DMS79 (cell line): ENCODE data around the gene WDR7.

Experiments
- DNase-seq: peaks from one replicate; lab custom pipeline; 2025; lab: John Stamatoyannopoulos, UW

Gene WDR7

GRCh38 chr18:57043241-57043640 lies 392.1 kb downstream of the WDR7 start:
- peak; percentile 45 for DNase-seq

DNA sequence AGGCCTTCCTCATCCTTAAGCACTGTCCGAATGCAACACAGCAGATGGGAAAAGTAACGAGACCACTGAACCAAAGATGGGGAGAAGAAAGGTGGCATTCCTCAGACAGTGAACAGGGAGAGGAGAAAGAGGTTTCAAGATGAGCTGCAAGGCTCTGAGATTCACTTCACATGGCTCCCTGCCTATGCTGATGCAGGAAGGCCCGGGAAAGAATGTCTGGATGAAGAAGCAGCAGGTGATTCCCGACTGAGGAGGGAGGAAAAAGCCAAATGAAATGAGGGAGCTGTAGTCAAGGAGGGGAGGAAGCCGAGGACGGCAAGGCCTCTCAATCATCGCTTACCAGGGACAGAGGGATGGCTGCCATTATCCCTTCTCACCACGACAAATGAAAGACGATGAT lies 397.2 kb downstream of the WDR7 start:
- DNase-seq = no peak

GRCh38 chr18:57048859-57049258 lies 397.7 kb downstream of the WDR7 start:
- DNase-seq = no peak

- no peak for DNase-seq
Measured at GRCh38 chr18:57050310-57050949, 399.3 kb downstream of the WDR7 start.

DNA sequence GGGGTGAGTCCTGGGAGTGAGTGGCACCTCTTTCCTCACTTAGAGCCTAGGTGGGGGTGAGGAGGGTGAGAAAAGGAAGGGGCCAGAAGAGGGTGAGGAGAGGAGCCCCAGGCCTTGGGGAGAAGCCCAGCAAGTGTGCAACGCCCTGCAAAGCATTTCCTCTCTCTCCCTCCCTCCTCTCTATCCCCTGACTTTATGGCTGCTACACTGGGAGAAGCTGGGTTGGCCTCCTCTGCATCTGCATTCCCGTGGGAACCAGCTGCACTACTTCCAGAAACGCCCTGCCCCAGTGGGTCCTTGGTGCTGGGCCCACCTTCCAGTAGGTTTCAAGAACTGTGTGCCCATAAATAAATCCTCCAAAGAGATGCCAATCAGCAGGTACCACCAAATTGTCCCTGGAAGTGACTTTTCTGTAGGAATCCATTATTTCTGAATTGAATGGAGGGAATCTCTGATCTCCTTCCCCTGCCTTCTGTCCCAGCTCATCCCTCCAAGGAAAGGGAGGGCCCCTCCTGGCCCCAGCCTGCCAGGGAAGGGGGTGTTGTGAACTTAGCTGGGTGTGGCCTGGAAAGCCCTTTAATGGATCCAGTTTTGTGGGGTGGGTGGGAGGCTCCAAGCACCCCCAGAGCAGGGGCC lies 400.0 kb downstream of the WDR7 start:
- DNase-seq = no peak

DNA sequence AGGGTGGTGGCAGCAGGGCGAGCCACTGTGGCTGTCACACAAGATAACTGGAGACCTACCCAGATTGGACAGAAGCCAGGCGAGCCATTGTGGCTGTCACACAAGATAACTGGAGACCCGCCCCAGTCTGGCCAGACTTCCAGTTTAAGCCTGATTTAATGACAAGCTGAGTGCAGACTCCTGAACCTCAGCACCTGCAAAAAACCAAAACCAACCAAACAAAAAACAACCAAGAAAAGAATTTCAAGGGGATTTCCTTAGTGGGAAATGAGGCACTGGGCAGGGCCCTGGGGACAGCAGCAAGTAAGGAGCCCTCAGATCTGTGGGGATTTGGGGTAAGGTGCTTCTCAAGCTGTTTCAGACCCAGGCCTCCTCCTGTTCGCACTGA lies 400.5 kb downstream of the WDR7 start:
- no peak for DNase-seq

DNA sequence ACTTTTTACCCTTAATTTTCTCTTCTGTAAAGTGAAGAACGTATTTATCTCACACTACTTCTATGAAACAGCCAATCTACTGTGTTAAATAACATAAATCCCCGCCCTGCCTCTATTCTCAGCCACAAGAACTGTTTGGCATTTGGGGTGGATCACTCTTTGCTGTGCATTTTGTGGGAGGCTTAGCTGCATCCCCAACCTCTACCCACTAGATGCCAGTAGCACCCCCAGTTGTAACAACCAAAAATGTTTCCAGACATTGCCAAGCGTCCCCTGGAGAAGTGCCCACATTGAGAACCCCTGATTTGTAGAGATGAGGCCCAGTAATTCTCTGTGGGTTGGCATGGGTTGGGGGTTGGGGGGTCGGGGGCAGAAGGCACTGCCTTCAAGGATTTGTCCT lies 401.0 kb downstream of the WDR7 start:
- DNase-seq = no peak

DNA sequence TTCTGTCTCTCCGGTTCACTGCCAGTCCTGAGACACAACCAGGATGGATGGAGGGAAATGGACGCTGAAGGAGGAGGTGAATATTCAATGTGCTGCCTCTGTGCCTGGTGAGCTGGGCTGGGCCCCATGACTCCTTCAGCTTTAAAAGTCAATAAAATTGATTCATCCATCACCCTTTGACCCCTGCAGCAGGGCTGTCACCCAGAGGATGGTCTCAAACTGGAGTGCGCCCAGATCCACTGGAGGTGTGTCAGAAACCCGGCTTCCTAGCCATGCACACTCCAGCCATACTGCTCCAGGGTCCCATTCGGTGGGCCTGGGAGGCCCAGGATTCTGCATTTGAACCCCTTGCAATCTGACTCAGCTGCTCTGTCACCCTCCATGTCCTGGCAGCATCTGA lies 401.6 kb downstream of the WDR7 start:
- DNase-seq = no peak

- DNase-seq = no peak
Measured at GRCh38 chr18:57054891-57055290, 403.7 kb downstream of the WDR7 start.

DNA sequence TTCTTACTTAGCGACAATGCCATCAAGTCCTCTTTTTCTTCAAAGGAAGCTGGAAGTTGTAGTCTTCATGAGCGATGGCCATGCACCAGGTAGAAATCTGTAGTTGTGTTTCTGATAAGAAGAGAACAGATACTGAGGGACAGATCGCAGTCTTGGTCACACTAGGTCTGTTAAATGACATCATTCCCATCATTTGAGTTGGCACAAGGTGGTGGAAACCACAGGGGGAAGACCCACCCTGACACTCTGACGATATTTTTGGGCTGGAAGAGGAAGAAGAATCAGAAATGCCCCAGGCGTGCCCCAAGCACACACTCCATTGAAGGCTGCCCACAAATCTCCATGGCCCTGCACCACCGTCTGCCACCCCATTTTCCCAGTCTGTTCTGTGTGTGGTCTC lies 406.7 kb downstream of the WDR7 start:
- no peak for DNase-seq

DNA sequence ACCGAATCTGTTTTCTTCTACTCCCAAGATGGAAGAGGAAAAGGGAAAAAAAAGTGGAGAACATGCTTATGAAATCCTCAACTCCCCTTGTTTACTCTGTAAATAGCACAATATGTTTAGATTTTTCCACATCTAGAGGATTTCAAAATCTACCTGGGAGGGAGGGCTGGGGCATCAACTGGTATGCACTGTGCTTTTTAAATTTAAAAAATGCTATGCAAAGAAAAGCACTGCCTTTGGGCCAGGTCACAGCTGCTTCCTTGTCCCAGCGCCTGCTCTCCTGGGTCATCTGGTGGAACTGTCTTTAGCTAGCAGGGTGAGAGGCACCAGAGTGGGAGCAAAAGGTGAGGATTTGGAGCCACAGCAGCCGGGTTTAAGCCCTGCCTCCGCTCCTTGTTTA lies 407.6 kb downstream of the WDR7 start:
- no peak for DNase-seq

GRCh38 chr18:57059366-57059765 lies 408.2 kb downstream of the WDR7 start:
- DNase-seq = no peak

GRCh38 chr18:57060814-57061213 lies 409.7 kb downstream of the WDR7 start:
- DNase-seq = no peak

DNA sequence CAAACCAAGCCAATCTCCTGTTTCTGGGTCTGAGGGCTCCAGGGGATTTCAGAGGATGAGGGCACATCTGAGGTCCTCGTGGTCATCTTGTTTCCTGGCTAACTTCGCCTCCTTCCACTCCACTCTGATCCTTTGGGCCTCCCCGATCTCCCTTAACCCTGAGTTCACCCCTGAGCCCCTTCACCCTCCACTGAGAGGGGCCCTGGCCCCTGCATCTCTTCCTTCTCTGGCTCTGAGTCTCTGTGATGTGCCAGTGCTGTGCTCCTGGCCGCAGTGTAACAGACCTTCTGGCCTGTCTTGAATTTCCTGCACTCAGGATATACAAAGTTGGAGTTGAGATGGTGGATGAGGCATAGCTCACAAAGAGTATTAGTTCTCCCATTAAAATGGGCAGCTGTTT lies 411.0 kb downstream of the WDR7 start:
- no peak for DNase-seq

DNA sequence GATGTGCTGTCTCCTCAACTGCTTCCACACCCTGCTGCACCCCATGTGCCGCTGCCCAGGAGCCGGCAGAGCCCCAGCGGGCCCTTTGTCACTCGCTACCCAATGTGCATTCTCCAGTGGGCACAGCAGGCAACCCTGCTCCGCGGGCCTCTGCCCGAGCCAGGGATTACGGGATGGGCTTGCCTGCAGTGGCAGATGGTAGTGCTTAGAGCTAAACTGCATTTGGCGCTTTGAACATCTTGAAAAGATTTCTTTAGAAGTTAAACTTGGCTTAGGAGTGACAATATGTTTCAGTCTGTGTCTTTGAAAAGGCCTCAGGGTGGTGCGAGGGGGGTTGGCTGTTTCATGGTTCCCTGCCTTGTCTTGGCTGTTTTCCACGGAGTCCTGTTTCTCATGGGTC lies 411.7 kb downstream of the WDR7 start:
- DNase-seq = no peak

GRCh38 chr18:57063601-57064103 lies 412.5 kb downstream of the WDR7 start:
- DNase-seq = no peak

DNA sequence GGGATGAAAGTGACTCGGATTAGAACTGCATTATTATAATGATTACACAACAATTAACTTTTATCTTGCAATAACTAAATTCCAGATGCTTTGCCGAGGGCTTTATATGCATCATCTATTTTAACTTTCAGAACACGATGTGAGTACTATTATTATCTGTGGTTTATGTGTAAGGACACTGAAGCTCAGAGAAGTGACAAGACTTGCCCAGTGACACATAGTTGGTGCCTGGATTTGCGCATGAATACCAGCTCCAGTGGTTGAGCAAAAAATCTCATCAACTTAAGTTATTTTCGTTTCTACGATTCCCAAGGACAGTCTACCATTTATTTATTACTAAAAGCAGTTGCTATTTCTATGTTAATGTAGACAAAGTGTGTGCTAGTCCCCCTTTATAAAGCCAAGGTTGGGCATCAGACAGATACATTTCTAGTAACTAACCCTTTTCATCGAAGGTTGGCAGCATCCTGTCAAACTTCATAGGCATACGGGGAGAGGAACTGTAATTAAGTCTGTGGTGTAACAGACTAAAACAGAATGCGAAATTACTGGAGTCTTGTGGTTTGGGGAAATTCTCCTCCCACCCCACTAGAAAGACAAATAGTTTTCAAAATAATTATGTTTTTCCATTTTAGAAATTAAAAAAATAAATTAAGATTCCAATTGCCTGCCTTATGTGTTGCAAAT lies 422.5 kb downstream of the WDR7 start:
- DNase-seq = no peak

DNA sequence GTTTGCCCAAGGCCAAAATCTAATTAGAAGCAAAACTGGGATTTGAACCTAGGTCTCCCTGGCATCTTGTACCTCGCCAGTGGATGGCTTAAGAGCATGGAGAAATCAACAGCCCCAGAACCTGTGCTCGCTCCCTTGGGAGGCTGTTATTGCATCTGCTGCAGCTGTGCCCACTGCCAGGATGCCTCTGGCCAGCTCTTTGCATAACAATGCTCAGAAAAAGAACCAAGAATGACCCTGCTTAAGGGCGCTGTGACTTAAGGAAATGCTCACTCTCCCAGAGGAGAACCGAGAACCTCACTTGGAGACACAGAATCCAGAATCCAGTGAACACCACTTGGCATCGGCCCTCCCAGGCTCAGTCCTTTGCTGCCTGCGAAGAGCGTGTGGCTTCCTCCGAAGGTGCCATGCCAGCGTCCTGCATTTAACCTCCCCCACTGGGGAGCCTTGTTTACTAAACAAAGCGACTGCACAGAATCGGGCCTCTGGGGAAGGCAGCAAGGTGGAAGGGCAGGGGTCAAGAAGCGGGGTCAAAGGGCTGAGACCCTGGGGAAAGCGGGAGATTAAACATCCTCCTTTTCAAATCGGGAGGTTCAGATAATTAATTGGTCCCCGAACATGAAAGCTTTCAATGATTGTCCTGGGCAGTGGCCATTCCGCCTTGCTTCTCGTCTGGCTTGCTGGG lies 424.7 kb downstream of the WDR7 start:
- no peak for DNase-seq

GRCh38 chr18:57077005-57077765 lies 426.0 kb downstream of the WDR7 start:
- DNase-seq = no peak

DNA sequence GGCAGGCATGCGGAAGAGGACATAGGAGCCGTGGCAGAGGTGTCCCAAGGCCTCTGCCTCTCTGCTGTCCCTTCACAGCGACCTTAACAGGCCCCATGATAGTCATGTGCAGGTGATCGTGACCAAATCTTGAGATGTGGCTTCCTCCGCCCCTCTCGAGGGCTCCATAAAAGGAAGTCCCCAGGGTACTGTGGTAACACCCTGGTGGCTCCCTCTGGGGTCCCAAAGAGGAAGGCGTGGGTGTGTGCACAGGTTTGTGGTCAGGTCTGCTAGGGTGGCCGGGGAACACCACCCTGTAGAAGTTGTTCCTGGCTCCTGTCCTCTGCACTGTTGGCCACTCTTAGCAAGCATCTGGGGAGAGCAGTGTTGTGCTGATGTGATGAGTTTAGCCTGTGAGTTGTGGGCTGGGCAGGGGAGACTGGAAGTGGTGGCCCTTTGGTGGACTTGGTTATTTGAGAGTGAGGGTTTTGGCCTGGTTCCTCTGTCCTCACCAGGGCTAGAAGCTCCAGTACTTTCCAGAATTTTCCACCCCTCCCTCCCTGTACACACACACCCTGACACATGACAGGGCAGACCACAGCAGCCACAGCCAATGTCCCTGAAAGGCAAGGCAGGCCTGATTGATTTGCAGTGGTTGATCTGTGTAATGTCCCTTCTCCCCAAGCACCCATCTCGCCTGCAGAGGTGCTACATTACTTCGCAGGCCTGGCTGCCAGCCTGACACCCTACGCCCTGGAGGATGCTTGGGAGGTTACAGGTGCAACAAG lies 426.8 kb downstream of the WDR7 start:
- DNase-seq = no peak

GRCh38 chr18:57078614-57079013 lies 427.5 kb downstream of the WDR7 start:
- no peak for DNase-seq
